Measurements from ENCODE around the gene SASH3. TPM values are rescaled to one million over a fixed set of nuclear protein-coding genes. Genes with fewer than 3 reads are reported as not detected.

The SASH3 gene
- polyA plus RNA-seq, 1 donor (not counting 4 experiments of a cell fraction or from before 2014, with no cell fraction given): 0.09 TPM

DNA sequence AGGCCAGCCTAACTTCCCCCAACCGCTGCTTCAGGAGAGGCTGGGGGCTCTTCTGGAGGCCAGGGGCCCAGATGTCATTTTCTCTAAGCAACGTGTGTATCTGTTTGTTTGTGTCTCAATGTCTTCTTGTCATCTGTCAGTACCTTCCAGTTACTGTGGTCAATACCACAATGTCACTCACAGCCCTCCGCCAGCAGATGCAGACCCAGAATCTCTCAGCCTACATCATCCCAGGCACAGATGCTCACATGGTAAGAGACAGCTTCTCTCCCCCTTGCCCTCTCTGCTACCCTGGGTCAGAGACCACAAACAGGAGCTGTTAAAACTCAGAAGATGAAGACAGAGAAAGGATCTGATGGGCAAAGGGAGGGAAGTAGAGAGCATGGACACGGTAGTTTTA, 35.9 kb upstream of the SASH3 start:
- DNase-seq (ENCODE audit: low read depth, low spot score) (no peak), FAIRE-seq (no peak)
- H3K4me3 ChIP-seq (ENCODE audit: control insufficient read depth in 2 of 3, extremely low read depth in 1 of 3, insufficient read depth in 2 of 3, low read depth in 1 of 3, low read length in 3 of 3): no peak overlapping the region
- H3K79me2 ChIP-seq (ENCODE audit: control insufficient read depth, insufficient read depth, low read length): no peaks in the 10 kb centered on the region
- no peak overlapping the region for H3K4me2 ChIP-seq (ENCODE audit: control insufficient read depth, extremely low read depth, insufficient read depth, low read depth, low read length)
- no peak overlapping the region for H3K9ac ChIP-seq (ENCODE audit: control insufficient read depth, extremely low read depth, insufficient read depth, low read length)
- no peaks in the 10 kb centered on the region for H3K4me1 ChIP-seq (ENCODE audit: control insufficient read depth, extremely low read depth, insufficient read depth, low read length)
- no peak for TF ChIP-seq EZH2 (IDR thresholded peaks at IDR 0.05; ENCODE audit: low read length)
- TF ChIP-seq, protein P1, sequence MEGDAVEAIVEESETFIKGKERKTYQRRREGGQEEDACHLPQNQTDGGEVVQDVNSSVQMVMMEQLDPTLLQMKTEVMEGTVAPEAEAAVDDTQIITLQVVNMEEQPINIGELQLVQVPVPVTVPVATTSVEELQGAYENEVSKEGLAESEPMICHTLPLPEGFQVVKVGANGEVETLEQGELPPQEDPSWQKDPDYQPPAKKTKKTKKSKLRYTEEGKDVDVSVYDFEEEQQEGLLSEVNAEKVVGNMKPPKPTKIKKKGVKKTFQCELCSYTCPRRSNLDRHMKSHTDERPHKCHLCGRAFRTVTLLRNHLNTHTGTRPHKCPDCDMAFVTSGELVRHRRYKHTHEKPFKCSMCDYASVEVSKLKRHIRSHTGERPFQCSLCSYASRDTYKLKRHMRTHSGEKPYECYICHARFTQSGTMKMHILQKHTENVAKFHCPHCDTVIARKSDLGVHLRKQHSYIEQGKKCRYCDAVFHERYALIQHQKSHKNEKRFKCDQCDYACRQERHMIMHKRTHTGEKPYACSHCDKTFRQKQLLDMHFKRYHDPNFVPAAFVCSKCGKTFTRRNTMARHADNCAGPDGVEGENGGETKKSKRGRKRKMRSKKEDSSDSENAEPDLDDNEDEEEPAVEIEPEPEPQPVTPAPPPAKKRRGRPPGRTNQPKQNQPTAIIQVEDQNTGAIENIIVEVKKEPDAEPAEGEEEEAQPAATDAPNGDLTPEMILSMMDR (optimal IDR thresholded peaks at IDR 0.05 in 1 of 3, IDR thresholded peaks at IDR 0.05 in 1 of 3, conservative IDR thresholded peaks at IDR 0.05 in 1 of 3; ENCODE audit: extremely low read depth in 1 of 3, insufficient read depth in 2 of 3, low read length in 3 of 3): no peak
- dilution Hi-C loops (cut with MboI; ENCODE audit: extremely low pct_ligation_motif_present, low sequenced_read_pairs): loop anchor here (10.0 kb wide), 1 partner anchor 51 kb away; no protein-coding TSS in a partner anchor
- no peak overlapping the region for H3K27ac ChIP-seq (ENCODE audit: control insufficient read depth, insufficient read depth, low read length)
- H3K36me3 ChIP-seq (ENCODE audit: control insufficient read depth in 2 of 2, extremely low read depth in 1 of 2, insufficient read depth in 2 of 2, low read length in 2 of 2): no peaks in the 10 kb centered on the region
- H4K20me1 ChIP-seq (ENCODE audit: control insufficient read depth, extremely low read depth, insufficient read depth, low read length): no peaks in the 10 kb centered on the region
- peaks cover 11% of the 10 kb centered on the region for H3K27me3 ChIP-seq (ENCODE audit: control insufficient read depth, extremely low read depth, insufficient read depth, low read length)
- no peak overlapping the region for H2AFZ ChIP-seq (ENCODE audit: control insufficient read depth, low read length)
- H3K9me1 ChIP-seq (ENCODE audit: control insufficient read depth, extremely low read depth, insufficient read depth, low read length): no peaks in the 10 kb centered on the region
- no peaks in the 10 kb centered on the region for H3K9me3 ChIP-seq (ENCODE audit: control insufficient read depth, low read depth, low read length)

DNA sequence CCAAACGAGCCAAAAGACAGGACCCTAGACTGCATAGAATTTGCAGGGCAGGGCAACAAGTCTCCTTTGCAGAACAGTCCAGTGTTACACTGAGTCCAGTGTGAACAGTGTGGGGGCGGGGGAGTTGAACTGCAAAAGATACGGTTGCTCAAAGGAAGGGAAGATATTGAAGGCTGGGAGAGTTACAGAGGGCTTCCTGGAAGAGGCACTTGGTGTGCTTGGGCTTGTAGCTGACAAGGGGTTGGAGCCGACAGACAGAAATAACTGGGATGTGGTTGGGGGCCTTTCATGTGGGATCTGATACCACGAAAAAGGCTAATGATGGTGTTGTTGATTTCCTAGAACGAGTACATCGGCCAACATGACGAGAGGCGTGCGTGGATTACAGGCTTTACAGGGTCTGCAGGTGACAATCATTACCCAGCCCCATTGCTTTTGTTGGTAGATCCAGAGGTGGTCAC, 34.9 kb upstream of the SASH3 start:
- no peak for FAIRE-seq
- H3K9me1 ChIP-seq (ENCODE audit: control insufficient read depth, extremely low read depth, insufficient read depth, low read length): no peaks in the 10 kb centered on the region
- dilution Hi-C loops (cut with MboI; ENCODE audit: extremely low pct_ligation_motif_present, low sequenced_read_pairs): loop anchor here (10.0 kb wide), 1 partner anchor 50 kb away; no protein-coding TSS in a partner anchor

More for the DNA sequence above, 34.9 kb upstream of the SASH3 start:
- Histone ChIP-seq H3K4me2 (ENCODE audit: control insufficient read depth, extremely low read depth, insufficient read depth, low read depth, low read length) (no peak overlapping the region), H3K4me1 (ENCODE audit: control insufficient read depth, extremely low read depth, insufficient read depth, low read length) (no peaks in the 10 kb centered on the region), H3K9me3 (ENCODE audit: control insufficient read depth, low read depth, low read length) (no peaks in the 10 kb centered on the region), H3K27me3 (ENCODE audit: control insufficient read depth, extremely low read depth, insufficient read depth, low read length) (peaks cover 11% of the 10 kb centered on the region), H3K9ac (ENCODE audit: control insufficient read depth, extremely low read depth, insufficient read depth, low read length) (no peak overlapping the region), H3K27ac (ENCODE audit: control insufficient read depth, insufficient read depth, low read length) (no peak overlapping the region), H3K36me3 (ENCODE audit: control insufficient read depth in 2 of 2, extremely low read depth in 1 of 2, insufficient read depth in 2 of 2, low read length in 2 of 2) (no peaks in the 10 kb centered on the region), H3K4me3 (ENCODE audit: control insufficient read depth in 2 of 3, extremely low read depth in 1 of 3, insufficient read depth in 2 of 3, low read depth in 1 of 3, low read length in 3 of 3) (no peak overlapping the region), H2AFZ (ENCODE audit: control insufficient read depth, low read length) (no peak overlapping the region), H4K20me1 (ENCODE audit: control insufficient read depth, extremely low read depth, insufficient read depth, low read length) (no peaks in the 10 kb centered on the region), H3K79me2 (ENCODE audit: control insufficient read depth, insufficient read depth, low read length) (no peaks in the 10 kb centered on the region)
- no peak for DNase-seq (ENCODE audit: low read depth, low spot score)
- TF ChIP-seq, protein P1 (optimal IDR thresholded peaks at IDR 0.05 in 1 of 3, IDR thresholded peaks at IDR 0.05 in 1 of 3, conservative IDR thresholded peaks at IDR 0.05 in 1 of 3; ENCODE audit: extremely low read depth in 1 of 3, insufficient read depth in 2 of 3, low read length in 3 of 3): no peak
- no peak for TF ChIP-seq EZH2 (IDR thresholded peaks at IDR 0.05; ENCODE audit: low read length)
